IPS-15b (cell line): Measurements from ENCODE around the gene HM13.
"Not testable (repeated sequence)": the region's sequence is repeated elsewhere in the genome, so short reads cannot be mapped to it uniquely, and the experiment has no call there.

Experiments
- H3K27me3 ChIP-seq: one replicate; pipeline ENCODE4 v1.6.1; 2013; ENCODE audit warnings: low read length; ENCODE audit not compliant: control insufficient read depth, insufficient read depth
- H3K36me3 ChIP-seq: one replicate; pipeline ENCODE4 v1.6.1; 2013; ENCODE audit warnings: low read length; ENCODE audit not compliant: control insufficient read depth, insufficient read depth
- H3K4me1 ChIP-seq: one replicate; pipeline ENCODE4 v1.6.1; 2013; ENCODE audit warnings: mild to moderate bottlenecking, low read length; ENCODE audit not compliant: control insufficient read depth, insufficient read depth
- H3K4me3 ChIP-seq: one replicate; pipeline ENCODE4 v1.5.1; 2013; ENCODE audit warnings: low read depth, low read length
- H3K9ac ChIP-seq: one replicate; pipeline ENCODE4 v1.6.1; 2013; ENCODE audit warnings: low read depth, mild to moderate bottlenecking, low read length
- H3K9me3 ChIP-seq: one replicate; pipeline ENCODE4 v1.6.1; 2013; ENCODE audit warnings: mild to moderate bottlenecking, low read length; ENCODE audit not compliant: control insufficient read depth, insufficient read depth

The HM13 gene, protein sequence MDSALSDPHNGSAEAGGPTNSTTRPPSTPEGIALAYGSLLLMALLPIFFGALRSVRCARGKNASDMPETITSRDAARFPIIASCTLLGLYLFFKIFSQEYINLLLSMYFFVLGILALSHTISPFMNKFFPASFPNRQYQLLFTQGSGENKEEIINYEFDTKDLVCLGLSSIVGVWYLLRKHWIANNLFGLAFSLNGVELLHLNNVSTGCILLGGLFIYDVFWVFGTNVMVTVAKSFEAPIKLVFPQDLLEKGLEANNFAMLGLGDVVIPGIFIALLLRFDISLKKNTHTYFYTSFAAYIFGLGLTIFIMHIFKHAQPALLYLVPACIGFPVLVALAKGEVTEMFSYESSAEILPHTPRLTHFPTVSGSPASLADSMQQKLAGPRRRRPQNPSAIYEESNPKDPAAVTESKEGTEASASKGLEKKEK

DNA sequence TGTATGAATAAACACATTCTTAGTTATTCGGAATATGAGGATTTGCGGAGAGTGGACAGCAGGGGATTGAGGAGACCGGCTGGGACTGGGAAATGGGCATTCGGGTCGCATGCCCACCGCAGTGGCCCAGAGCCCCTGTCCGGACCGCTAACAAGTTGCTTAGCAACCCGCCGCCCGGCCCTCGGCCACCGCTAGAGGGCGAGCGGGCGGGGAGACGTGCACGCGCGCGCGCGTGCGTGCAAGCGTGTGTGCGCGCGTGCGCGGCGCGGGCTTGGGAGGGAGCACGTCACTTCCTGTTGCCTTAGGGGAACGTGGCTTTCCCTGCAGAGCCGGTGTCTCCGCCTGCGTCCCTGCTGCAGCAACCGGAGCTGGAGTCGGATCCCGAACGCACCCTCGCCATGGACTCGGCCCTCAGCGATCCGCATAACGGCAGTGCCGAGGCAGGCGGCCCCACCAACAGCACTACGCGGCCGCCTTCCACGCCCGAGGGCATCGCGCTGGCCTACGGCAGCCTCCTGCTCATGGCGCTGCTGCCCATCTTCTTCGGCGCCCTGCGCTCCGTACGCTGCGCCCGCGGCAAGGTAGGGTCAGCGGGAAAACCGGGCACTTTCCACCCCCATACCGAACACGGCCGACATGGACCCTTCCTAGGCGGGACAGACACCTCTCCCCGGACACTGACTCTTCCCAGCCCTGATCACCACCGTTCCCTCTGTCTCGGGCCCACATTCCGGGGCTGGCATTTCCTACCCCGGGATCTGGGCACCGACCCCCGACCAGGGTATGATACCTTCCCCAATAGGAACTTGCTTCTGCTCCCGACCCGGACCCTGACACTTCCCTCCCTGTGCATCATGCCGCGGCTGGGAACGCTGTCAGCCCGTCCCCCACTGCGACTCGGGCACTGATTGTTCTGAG is at the start of gene HM13:
Gene HM13 (plus strand): TSS at position 289 of the 918 bp plus-strand sequence. CDS start 110 bp downstream, at position 399.
- peak within 1 kb of the TSS; percentile 99 for H3K4me3 ChIP-seq
- no peaks in the 10 kb centered on the region for H3K36me3 ChIP-seq
- H3K9me3 ChIP-seq, result no peaks in the 10 kb centered on the region
- peaks cover 23% of the 10 kb centered on the region for H3K4me1 ChIP-seq
- H3K9ac ChIP-seq, result peak within 1 kb of the TSS; percentile 97
- no peaks in the 10 kb centered on the region for H3K27me3 ChIP-seq

DNA sequence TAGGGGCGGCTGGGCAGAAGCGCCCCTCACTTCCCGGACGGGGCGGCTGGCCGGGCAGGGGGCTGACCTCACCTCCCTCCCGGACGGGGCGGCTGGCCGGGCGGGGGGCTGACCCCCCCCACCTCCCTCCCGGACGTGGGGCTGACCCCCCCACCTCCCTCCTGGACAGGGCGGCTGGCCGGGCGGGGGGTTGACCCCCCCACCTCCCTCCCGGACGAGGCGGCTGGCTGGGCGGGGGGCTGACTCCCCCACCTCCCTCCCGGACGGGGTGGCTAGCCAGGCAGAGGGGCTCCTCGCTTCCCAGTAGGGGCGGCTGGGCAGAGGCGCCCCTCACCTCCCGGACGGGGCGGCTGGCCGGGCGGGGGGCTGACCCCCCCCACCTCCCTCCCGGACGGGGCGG is 43.3 kb upstream of the HM13 start:
- peaks cover 24% of the 10 kb centered on the region for H3K27me3 ChIP-seq
- H3K9ac ChIP-seq, H3K9me3 ChIP-seq, H3K4me3 ChIP-seq, H3K4me1 ChIP-seq, H3K36me3 ChIP-seq: not testable (repeated sequence)

DNA sequence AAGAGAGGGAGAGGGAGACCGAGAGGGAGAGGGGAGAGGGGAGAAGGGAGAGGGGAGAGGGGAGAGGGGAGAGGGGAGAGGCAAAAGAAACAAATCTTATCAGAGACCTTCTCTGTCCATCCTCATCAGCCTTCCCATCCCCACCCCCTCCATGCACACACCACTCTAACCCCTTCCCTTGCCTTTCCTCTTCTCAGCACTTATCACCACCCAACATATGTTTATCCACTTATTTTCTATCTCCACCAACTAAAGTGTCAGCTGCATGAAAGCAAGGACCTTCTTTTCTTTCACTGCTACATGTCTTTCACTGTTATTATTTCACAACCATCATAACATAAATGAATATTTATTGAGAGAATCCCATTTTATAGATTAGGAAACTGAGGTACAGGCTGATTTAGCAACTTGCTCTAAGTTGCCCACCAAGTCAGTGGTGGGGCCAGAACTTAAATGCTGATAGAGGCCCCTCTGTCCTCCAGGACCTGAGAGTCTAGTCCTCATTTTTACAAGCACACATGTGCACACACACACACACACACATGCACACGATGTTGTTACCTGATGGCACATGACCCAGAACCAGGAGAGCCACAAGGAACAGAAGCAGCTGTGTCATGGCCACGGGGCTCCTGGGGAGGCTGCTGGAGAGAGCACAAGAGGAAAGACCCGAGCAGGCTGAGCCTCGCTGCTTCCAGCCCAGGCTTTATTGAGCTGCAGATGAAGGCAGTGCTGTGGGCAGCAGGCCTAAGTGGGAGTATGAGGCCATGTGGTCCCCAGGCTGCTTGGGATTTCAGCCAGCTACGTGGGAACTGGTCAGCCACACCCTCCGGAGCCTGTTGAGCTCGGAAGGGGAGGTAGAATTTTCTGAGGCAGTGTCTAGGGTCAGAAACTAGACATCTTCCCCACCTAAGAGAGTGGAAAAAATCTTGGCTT is 41.6 kb upstream of the HM13 start:
- no peaks in the 10 kb centered on the region for H3K9me3 ChIP-seq

DNA sequence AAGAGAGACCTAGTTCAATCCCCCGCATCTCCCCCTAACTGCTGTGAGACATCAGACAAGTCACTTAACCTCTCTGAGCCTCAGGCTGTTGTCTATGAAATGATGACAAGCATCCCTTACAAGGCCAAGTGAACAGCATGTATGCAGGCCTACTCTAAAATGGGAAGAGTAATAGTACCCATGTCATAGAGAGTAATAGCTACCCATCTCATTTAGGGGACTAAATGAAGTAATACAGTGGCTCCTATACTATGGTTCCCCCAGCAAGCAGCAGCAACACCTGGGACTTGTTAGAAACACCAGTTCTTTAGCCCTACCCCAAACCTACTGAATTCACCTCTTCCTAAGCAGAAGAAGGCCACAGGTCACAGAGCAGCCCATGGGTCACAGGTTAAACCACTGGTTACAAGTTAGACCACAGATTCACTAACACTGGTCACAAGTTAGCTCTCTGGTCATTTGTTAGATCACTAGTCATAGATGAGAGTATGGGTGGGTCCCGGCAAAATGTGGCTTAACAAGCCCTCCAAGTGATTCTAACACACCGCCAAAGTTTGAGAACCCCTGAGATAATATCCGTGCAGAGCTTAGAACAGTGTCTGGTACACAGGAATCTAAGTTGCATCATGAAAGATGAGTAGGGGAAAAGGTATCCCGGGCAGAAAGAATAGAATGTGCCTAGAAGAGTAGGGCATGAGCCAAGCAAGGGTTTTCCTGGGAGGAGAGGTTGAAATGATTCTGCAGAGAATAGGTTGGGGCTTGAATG is 40.7 kb upstream of the HM13 start:
- Histone ChIP-seq H3K4me1 (peaks cover 4% of the 10 kb centered on the region), H3K27me3 (peaks cover 48% of the 10 kb centered on the region), H3K9ac (no peak overlapping the region), H3K9me3 (no peaks in the 10 kb centered on the region), H3K4me3 (no peak overlapping the region), H3K36me3 (no peaks in the 10 kb centered on the region)

More for the DNA sequence above, 41.6 kb upstream of the HM13 start:
- Histone ChIP-seq H3K36me3 (no peaks in the 10 kb centered on the region), H3K4me1 (peaks cover 4% of the 10 kb centered on the region), H3K4me3 (no peak overlapping the region), H3K27me3 (peaks cover 41% of the 10 kb centered on the region), H3K9ac (no peak overlapping the region)

DNA sequence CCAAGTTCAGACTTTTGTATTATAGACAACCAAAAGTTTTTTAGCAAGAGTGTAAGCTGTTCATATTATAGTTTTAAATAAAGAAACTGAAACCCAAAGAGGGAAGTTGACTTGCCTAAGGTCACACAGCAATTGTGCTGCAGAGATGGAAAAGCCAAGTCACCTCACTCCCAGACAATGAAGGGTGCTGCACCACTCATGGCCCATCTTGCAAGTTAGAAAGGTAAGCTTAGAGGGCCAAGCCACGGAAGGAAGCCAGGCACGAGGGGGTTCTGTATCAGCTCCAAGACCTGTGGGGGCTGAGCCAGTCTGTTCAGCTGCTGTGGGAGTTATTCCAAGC is 40.2 kb upstream of the HM13 start:
- peaks cover 52% of the 10 kb centered on the region for H3K27me3 ChIP-seq
- no peaks in the 10 kb centered on the region for H3K36me3 ChIP-seq
- peaks cover 4% of the 10 kb centered on the region for H3K4me1 ChIP-seq
- H3K4me3 ChIP-seq, result no peak overlapping the region
- no peaks in the 10 kb centered on the region for H3K9me3 ChIP-seq
- no peak overlapping the region for H3K9ac ChIP-seq

DNA sequence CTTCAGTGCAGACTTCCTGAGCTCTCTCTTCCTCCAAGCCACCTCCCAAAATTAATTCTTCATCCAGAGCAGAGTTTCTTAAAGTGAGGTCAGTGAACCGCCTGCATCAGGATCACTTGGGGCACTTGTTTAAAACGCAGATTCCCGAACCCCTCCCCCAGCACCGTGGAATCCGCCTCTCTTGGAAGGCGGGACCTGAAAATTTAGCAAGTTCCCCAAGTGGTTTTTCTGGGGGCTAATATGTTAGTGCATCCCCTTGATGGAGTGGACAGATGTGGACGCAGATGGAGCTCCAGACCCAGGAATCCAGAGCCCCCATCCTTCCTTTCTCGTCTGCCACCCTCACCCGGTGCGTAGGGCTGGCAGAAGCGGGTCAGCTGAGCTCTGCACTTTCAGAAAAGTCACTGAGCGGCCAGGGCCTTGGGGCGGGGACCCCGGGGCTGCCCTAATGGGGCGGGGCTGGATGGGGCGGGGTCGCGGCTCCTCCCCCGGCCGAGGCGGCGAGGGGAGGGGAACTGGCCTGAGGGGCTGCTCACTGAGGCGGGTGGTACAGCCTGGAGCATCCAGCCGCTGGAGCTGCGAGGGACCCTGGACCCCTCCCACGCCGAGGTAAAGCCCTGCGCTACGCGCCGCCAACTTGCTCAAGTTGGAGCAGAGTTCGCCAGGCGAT is 39.3 kb upstream of the HM13 start, which contains the start of the genes DEFB124 and REM1:
Gene DEFB124 (minus strand): TSS at position 370 of the 670 bp plus-strand sequence. CDS start 2,114 bp downstream, outside the sequence.
Gene REM1 (plus strand): TSS at position 531 of the 670 bp plus-strand sequence. CDS start 1,158 bp downstream, outside the sequence.
- H3K9me3 ChIP-seq, result no peaks in the 10 kb centered on the region
- H3K4me3 ChIP-seq, result peak within 1 kb of the TSS; percentile 69

DNA sequence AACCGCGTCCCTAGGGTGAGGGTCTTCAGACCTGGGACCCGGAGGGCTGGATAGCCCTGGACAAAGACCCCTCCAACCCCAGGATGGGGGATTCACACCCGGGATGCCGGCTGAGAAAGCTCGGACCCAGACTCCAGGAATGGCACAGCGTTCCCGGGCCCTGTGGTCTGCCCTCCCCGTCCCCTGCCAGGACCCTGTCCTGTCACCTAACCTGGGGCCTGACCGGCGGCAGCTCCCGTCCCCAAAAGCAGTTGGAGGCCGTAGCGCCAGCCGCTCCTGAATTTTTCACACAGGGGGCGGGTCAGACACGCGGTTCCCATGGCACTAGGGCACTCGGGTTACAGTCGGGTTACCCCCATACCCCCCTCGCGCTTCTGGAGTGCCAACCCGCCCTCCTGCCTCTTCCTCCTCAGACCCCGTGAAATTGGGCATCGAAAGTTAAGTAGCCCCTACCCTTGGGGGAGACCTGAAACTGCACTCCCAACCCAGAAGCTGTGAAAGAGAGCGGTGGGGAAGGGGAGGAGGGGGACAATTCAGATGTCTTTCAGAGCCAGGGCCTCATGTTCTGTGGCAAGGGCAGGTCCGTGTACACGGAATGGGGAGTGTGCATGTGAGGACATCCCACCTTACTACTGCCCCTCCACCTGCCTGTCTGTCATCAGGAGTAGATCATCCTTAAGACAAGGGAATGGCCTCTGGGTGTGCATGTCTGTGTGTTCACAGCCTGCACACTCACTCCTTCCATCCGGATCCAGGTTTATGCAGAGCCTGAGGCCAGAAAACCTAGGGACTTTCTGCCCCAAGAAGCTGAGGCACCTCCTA is 38.6 kb upstream of the HM13 start:
- no peak overlapping the region for H3K9ac ChIP-seq
- H3K9me3 ChIP-seq, result no peaks in the 10 kb centered on the region
- H3K36me3 ChIP-seq, result no peaks in the 10 kb centered on the region
- peaks cover 58% of the 10 kb centered on the region for H3K27me3 ChIP-seq
- H3K4me3 ChIP-seq, result peak overlapping the region; percentile 69
- H3K4me1 ChIP-seq, result peaks cover 4% of the 10 kb centered on the region

More for the DNA sequence above, 39.3 kb upstream of the HM13 start, which contains the start of the genes DEFB124 and REM1:
- H3K36me3 ChIP-seq, result no peaks in the 10 kb centered on the region
- H3K9ac ChIP-seq, result no peak within 1 kb of the TSS
- H3K4me1 ChIP-seq, result peaks cover 4% of the 10 kb centered on the region
- peaks cover 58% of the 10 kb centered on the region for H3K27me3 ChIP-seq

DNA sequence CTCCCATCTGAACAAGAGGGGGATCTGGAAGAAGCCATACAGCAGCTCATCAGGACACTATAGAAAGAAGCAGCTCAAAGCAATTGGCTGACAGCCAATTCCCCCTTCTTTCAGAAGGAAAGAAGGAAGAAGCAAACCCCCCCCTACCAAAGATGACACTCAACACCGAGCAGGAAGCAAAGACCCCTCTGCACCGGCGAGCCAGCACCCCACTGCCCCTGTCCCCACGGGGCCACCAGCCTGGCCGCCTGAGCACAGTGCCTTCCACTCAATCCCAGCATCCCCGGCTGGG is 38.0 kb upstream of the HM13 start:
- Histone ChIP-seq H3K4me1 (peaks cover 4% of the 10 kb centered on the region), H3K4me3 (peak overlapping the region; percentile 69), H3K36me3 (no peaks in the 10 kb centered on the region), H3K27me3 (peaks cover 58% of the 10 kb centered on the region), H3K9ac (no peak overlapping the region), H3K9me3 (no peaks in the 10 kb centered on the region)

DNA sequence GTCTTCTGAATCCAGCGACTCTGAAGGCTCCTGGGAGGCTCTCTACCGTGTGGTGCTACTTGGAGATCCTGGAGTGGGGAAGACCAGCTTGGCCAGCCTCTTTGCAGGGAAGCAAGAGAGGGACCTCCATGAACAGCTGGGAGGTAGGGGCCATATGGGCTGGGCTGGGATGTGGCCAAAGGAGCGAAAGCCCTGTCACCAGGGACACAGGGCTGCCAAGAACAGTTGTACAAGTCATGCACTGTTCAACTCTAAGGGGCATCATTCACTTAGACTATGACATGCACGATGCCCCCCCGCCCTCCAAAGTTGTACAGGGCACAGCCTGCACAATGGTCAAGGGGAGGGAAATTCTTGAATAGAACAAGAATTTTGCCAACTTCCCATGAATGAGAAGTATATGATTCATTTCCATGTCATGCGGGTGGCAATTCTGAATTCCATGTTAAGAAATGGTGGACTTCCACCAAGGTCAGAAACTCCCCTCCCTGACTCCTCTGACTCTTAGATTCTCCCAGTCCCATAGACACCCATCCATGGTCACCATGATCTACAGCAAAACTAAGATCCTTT is 37.5 kb upstream of the HM13 start:
- peaks cover 4% of the 10 kb centered on the region for H3K4me1 ChIP-seq
- no peak overlapping the region for H3K9ac ChIP-seq
- peaks cover 58% of the 10 kb centered on the region for H3K27me3 ChIP-seq
- H3K4me3 ChIP-seq, result no peak overlapping the region
- H3K9me3 ChIP-seq, result no peaks in the 10 kb centered on the region
- H3K36me3 ChIP-seq, result no peaks in the 10 kb centered on the region
